Measurements from ENCODE around the gene F11R.
"Not testable (repeated sequence)": the region's sequence is repeated elsewhere in the genome, so short reads cannot be mapped to it uniquely, and the experiment has no call there.

The F11R gene

DNA sequence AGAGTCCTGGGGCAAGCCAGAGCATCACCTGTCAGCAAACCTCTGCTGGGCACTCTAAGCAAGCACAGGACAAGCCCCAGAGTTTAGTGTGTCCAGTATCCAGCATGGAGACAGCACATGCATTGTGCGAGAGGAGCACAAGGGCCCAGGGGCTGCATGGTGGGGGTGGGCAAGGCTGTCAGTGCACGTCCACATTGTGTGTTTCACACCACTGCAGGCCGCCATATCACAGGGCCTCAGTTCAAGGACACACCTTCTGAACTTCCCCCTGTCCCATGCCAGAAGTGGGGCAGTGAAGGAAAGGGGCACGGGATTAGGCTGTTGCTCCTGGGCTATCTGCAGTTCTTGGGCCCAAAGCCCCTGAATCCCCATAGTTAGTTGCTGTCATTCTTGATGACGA is 18.6 kb upstream of the F11R start:
- DNase-seq: no peak

DNA sequence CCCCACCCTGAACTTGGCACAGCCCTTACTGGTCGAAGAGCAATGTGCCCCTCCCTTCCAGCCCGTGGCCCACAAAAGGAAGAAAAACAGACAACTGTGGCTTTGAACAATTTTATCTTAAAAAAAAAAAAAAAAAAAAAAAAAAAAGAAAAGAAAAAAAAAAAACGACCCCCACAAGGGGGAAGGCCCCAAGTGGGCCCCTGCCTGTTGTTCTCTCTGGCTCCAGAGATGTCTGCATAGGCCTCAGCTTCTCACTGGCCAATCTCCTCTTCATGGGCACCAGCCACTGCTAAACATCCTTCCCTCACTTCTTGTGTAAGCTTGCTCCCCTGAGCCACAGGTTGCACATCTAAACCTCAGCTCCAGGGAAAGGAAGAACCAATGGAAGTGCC is 18.2 kb upstream of the F11R start:
- no peak for DNase-seq

DNA sequence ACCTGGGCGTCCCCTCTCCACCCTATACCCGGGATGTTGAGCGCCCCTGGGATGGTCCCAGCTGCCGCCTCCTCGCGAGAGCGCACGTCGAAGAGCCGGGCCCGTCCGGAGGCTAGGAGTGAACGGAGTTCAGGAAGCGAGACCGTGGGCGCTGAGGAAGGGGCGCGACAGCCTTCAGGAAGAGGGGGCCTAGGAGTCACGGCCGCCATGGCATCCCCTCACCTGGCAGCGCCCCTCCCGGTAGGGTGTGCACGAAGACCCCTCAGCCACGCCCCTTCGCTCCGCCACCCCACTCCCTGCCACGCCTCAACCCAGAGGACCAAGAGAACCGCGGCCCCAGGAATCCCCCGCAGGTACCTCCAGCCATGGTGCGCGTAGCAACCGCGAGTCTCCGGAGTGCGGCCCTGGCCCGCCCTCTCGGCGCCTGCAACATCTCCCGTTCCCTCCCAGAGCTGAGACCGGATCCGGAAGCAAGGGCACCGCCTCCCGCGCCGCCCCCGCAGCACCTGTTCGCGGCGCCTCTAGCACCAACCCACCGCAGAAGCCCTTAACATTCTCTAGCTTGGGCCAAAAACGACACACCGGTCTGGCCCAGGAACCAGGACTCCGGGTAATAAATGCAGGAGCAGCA is 17.7 kb upstream of the F11R start, which contains the start of gene TSTD1:
TSTD1 (minus strand) TSS at position 442 of the 631 bp plus-strand sequence; CDS start at position 367, 75 bp downstream.
- peak; percentile 60 for DNase-seq

DNA sequence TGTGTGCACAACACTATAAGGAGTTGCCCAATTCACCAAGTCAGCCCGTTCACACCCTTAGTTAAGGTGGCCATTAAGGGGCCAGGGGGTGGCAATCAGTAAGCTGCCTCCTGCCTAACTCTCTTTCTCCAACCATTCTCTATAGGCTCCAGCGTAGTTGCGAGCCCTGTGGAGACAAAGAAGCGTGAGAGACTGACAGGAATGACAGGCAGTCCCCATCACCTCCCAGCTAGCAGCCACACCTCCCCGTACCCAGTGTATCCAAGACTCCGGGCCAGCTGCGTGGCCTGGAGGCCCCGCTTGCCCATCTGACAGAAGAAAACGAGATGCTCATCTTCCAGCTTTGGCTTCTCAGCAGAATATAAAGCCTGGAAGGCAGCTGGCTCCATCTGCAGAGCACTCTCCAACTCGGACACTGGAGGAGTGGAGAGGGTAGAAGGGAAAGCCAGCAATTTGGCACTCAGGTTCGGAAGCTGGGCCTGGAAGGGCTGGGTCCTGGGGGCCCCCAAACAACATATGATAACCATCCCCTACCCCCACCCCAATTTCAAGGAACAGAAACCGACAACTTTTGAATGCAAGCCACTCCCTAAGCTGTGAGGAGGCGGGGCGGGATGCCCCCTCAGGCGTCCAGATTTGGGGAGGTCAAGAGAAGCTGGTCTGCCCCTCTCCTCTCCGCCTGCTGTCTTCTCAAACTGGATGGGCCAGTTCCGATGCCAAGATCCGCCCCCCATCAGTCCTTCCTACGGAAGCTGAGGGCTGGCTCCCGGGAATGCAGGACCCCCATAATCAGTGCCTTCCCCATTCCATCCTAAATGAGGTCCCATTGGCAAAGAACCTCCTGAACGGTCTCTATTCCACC is 16.9 kb upstream of the F11R start:
- no peak for DNase-seq

DNA sequence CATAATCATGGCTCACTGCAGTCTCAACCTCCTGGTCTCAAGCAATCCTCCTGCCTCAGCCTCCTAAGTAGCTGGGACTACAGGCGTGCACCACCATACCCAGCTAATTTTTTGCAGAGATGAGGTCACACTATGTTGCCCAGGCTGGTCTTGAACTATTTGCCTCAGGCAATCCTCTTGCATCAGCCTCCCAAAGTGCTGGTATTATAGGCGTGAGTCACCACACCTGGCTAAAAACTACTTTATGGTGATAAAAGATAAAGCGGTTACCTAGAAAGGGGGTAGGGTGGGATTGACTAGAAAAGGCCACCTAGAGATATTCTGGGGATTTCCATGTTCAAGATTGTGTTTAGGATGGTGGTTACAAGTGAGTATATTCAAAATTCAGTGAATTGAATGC is 12.8 kb upstream of the F11R start:
- DNase-seq: no peak

DNA sequence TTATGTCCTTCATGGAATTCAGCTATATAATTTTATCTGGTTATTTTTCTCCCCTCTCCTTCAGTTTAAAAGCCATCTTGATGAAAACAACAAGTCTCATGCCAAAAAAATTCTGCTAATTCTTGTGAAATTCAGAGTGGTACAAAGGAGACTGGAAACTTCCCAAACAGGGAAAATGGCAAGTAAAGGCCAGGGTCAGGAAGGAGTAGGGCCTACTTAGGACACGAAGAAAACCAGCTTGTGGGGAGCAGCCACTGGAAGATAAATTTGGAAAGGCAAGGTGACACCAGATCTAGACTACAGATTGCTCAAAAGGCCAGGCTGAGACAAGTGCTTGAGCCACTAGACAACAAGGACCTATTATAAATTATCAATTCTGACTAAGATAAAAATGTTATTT is 11.5 kb upstream of the F11R start:
- DNase-seq: no peak

DNA sequence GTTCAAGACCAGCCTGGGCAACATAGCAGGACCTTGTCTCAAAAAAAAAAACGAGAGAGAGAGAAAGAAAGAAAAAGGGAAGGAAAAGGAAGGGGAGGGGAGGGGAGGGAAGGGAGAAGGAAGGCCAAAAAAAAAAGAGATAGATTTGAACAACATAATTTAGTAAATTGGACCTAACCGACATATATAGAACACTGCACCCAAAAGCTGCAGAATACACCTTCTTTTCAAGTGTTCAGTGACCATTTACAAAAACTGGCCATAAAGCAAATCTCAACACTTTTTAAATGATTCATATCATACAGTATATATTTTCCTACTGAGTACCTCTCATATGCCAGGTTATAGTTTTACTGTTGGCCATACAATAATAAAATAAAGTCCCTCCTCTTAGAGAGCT is 10.9 kb upstream of the F11R start:
- no peak for DNase-seq

DNA sequence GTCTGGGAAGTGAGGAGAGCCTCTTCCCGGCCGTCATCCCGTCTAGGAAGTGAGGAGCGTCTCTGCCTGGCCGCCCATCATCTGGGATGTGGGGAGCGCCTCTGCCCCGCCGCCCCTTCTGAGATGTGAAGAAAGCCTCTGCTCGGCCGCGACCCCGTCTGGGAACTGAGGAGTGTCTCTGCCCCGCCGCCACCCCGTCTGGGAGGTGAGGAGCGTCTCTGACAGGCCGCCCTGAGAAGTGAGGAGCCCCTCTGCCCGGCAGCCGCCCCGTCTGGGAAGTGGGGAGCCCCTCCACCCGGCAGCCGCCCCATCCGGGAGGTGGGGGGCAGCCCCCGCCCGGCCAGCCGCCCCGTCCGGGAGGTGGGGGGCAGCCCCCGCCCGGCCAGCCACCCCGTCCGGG is 8.5 kb upstream of the F11R start:
- not testable (repeated sequence) for DNase-seq

DNA sequence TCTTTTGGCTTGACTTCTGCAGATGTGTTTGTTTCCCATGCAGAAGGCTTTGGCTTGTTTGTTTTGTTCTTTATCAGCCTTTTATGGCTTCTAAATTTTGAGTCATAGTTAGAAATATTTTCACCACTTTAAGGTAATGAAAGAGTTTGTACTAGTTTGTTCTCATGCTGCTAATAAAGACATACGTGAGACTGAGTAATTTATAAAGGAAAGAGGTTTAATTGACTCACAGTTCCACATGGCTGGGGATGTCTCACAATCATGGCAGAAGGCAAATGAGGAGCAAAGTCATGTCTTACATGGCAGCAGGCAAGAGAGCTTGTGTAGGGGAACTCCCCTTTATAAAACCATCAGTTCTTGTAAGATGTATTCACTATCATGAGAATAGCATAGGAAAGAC is 6.0 kb upstream of the F11R start:
- DNase-seq: not testable (repeated sequence)

DNA sequence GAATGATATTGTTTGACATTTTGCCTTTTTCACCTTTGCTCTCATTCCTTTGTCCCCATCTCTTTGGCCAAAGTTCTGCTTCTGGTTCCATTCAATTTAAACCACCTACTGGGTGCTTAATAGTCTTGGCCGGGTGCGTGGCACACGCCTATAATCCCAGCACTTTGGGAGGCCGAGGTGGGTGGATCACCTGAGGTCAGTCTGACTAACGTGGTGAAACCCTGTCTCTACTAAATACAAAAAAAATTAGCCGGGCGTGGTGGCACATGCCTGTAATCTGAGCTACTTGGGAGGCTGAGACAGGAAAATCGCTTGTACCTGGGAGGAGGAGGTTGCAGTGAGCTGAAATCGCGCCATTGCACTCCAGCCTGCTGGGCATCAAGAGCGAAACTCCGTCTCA is 1.5 kb upstream of the F11R start:
- DNase-seq: not testable (repeated sequence)

DNA sequence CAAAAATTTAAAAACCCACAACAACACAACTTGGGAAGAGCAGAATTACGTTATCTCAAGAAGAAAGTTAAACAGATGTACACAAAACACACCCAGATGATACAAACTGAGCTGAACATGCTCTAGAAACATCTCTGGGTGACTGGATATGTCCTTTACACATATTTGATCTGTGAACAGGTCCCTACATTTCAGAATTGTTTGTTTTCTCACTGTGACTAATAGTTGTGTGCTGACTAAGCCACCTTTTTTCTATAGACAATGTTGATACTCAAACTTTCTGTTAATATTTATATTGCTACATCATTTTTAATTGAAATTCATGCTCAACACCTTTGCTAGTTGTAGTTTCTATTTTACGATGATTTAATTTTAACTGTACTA is 1.0 kb upstream of the F11R start:
- DNase-seq: no peak

DNA sequence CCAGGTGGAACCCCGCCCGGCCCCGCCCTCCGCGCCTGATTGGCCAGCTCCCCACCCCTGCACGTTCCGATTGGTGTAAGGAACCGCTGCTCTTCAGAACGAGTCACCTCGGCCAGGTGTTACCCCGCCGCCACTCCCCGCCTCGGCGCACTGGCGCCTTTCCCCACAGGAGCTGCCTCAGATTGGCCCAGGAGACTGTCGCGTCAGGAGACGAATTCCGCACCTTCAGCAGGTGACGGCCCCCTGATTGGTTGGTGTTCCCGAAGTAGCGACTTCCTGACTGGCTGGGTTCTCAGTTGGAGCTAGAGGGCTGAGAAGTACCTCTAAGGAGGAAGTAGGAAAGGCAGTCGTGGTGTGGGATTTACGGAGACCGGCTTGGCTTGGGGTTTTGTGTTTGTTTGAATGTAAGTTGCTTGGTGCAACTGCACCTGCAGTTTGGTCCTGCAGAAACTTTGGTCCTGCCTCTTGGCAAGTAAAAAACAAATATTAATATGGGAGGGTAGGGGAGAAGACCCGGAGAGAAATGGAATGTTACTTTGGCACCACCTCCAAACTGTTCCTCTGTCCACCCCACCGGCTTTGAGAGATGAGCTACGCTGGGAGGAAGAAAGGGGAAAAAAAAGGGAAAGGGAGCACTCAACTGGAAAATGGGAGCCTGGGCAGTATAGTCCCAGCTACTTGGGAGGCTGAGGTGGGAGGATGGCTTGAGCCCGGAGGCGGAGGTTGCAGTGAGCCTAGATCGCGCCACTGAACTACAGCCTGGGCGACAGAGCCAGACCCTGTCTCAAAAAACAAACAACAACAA is 415 bp upstream of the F11R start:
- peak; percentile 84 for DNase-seq

DNA sequence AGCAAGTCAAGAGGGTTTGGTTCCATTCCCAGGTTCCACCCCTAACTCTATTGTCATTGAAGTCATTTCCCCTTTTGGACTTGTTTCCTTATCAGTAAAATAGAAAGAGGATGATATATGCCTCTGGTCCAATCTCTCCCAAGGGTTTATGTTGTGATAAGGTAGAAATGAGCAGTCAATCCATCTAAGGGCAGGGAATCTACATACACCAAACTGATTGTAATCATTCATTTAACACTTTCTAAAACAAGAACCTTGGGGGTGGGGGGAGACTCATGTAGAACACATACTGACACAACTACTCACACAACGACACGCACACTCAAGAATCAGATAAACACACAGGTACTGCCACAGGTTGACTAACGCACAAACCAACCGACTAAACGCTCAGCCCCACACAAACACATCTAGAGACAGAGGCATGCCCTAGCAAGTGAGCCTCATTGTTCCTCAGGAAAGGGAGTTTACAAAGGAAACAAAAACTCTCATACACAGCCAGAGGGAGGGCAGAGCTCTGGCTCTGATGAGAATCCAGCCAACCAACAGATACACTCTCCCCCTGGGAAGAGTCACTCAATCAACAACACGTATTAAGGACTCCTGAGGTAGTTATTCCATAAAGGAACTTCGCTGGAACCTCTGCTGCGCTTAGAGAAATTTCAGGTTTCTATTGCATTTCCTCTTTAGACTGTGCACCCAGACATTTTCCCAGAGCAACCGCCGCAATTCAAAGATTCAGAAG is 1.0 kb downstream of the F11R start:
- peak; percentile 27 for DNase-seq

DNA sequence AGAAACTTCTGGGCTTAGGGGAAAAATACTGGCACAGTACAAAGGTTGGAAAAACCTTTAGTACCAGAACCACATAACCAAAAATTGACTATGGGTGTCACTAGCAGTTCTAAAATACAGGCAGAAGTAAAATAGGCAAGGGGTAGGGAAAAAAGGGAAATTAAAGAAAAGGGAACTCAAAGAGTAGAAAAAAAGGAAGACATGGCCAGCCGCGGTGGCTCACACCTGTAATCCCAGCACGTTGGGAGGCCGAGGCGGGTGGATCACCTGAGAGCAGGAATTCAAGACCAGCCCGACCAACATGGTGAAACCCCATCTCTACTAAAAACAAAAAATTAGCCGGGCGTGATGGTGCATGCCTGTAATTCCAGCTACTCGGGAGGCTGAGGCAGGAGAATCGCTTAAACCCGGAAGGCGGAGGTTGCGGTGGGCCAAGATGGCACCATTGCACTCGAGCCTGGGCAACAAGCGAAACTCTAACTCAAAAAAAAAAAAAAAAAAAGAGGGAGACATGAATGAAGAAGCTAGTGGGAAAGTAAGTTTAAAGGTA is 1.8 kb downstream of the F11R start:
- not testable (repeated sequence) for DNase-seq

DNA sequence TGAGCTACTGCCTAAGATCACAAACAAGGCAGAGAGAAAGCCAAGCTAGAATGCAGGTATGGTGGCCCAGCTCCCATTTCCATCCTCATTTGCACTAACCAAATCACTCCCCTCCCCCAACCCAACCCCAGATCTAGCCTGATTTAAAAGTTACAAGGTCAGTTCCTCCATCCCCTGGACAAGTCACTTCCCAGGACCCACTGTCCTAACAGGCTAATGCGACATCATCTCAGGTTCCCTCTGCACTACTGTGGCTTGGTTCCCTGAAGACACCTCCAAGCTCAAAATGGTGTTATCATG is 2.4 kb downstream of the F11R start:
- DNase-seq: no peak

DNA sequence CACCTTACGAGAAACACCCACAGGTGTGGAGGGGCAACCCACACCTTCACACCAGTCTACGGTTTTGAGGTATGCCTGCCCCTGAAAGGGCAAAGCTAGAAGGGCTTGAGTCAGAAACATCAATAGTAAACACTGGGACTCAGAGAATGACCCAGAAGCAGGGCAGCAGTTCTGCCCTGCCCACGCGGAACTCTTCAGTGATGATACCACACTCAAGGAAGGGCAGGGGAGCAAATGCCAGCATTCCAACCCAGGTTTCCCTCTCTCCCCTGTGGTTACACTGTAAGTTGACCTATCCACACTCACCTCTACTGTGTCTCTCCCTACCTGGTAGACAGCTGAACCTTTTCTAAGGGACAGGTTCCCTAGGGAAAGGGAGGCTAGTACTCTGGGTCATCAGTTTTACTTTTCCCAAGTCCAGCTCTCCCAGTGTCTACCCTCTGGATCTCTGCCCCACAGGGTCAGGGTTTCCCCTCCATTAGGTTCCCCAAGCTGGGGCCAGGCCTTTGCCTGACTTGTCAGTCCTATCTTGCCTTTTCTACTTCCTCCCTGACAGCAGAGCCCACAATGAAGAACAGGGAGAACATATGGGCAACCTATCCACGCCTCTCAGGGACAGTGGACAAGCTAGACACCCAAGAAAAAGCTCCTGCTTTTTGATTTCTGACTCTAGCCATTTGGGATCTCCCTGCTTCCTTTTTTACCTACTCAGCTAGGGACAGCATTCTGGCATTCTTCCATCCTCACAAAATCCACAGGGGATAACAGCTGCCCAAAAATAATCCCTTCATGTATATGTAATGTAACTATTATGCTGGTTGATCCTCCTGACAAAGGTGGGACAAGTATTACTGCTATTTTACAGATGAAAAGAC is 3.0 kb downstream of the F11R start:
- DNase-seq: no peak

DNA sequence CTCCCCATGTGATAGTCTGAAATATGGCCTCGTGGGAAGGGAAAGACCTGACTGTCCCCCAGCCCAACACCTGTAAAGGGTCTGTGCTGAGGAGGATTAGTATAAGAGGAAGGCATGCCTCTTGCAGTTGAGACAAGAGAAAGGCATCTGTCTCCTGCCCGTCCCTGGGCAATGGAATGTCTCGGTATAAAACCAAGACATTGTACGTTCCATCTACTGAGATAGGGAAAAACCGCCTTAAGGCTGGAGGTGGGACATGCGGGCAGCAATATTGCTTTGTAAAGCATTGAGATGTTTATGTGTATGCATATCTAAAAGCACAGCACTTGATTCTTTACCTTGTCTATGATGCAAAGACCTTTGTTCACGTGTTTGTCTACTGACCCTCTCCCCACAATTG is 3.8 kb downstream of the F11R start:
- DNase-seq: not testable (repeated sequence)

DNA sequence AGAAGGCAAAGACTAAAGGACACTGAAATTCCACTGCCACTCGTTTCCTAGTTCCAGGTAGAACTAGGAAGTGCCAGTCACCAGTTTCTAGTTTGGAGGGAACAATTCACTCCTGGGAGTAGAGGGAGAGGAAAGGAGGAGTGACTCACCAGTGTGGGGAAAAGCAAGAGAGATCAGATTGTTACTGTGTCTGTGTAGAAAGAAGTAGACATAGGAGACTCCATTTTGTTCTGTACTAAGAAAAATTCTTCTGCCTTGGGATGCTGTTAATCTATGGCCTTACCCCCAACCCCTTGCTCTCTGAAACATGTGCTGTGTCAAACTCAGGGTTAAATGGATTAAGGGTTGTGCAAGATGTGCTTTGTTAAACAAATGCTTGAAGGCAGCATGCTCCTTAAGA is 4.3 kb downstream of the F11R start:
- DNase-seq: not testable (repeated sequence)

DNA sequence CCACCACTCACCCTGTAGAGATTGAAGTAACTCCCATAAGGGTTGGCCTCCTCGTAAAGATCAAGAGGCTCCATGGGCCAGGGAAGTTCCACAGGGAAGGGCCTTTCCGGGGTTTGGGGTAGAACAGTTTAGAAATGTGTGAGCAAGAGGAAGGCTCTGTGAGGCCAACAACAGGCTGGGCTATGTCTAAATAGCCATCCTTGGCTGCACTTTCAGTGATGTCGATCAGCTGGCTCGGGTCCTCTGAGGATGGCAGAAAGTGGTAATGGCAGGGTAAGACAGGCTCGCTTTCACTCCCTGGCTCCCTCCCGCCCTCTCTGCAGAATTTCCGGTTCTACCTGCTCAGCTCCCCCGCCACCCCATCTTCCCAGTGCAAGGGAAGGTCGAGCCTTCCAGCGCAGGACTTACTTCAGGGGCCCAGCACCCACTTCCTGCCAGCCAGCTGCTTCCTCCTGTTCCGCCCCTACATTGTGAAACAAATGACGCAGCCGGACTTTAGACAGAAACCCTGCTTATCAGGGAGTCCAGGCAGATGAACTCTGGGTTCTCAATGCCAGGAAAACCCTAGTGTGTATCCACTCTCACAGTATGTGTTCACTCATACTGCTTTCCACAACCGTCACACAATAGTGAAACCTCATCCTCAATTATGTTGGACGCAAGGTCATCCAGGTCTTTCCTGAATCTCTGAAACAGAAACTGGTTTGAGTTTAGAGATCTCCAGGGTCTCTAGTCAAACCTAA is 7.3 kb downstream of the F11R start:
- DNase-seq: no peak

DNA sequence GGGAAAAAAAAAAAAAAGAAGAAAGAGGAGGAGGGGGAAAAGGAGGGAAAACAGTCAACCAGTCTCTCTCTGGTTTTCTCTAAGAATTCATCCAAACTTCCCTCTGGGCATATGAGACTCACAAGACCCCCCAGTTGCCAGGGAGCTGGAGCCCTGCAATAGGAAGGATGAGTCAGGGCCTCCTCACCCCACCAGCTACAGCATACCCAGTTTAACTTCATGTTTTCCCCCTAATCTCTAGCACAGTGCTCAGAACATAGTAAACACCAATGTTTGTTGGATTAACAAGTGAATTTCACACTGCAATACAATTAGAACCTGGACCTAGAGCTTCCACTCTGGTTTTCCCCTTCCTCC is 7.8 kb downstream of the F11R start:
- no peak for DNase-seq

DNA sequence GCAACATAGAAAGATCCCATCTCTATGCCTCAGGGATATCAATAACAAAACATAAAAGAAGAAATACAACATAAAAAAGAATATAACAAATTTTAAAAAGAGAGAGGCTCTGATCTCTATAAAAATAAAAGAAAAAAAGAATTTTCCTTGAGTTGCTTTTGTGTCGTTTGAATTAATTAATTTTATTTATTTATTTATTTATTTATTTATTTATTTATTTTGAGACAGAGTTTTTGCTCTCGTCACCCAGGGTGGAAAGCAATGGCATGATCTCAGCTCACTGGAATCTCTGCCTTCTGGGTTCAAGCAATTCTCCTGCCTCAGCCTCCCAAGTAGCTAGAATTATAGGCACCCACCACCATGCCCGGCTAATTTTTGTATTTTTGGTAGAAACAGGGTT is 8.5 kb downstream of the F11R start:
- DNase-seq: no peak
